Measurements from ENCODE around the gene HDAC5. TPM values are rescaled to one million over a fixed set of nuclear protein-coding genes. Genes with fewer than 3 reads are reported as not detected.

The HDAC5 gene
- polyA plus RNA-seq, 1 of the 3 experiments (the other 2 are of a cell fraction): 19.0 TPM

GRCh38 chr17:44097110-44097958 is 26.1 kb downstream of the HDAC5 start:
- peaks cover 0 to 4% of the 10 kb centered on the region in 2 experiments for H3K36me3 ChIP-seq (replicated peaks in 1 of 2; ENCODE audit: control insufficient read depth in 1 of 2, insufficient read depth in 2 of 2, low read length in 1 of 2)
- H3K4me2 ChIP-seq: no peak overlapping the region
- ChIA-PET POLR2A (interaction anchor here (0.6 kb wide), 1 partner anchor 29 kb away, joined by 3 read pairs; no protein-coding TSS in a partner anchor), CTCF (interaction anchor here (0.7 to 2.9 kb wide), 4 partner anchors 9 to 17 kb away, joined by 3 to 13 read pairs (median 4); no protein-coding TSS in a partner anchor)
- peak overlapping the region in 1 of 2 experiments; percentile 92; a peak in 2 of 4 replicates for H3K27ac ChIP-seq (ENCODE audit: low read depth in 2 of 2, low read length in 1 of 2)
- no peaks in the 10 kb centered on the region for H3K27me3 ChIP-seq (ENCODE audit: insufficient read depth)
- 100% methylated on average over 2 of the region's 13 CpGs for WGBS (ENCODE audit: low lambda C conversion rate)
- H3K9me2 ChIP-seq: no peaks in the 10 kb centered on the region
- no peak for TF ChIP-seq FOXM1 (IDR thresholded peaks at IDR 0.05; ENCODE audit: low read depth)
- TF ChIP-seq, protein P1, sequence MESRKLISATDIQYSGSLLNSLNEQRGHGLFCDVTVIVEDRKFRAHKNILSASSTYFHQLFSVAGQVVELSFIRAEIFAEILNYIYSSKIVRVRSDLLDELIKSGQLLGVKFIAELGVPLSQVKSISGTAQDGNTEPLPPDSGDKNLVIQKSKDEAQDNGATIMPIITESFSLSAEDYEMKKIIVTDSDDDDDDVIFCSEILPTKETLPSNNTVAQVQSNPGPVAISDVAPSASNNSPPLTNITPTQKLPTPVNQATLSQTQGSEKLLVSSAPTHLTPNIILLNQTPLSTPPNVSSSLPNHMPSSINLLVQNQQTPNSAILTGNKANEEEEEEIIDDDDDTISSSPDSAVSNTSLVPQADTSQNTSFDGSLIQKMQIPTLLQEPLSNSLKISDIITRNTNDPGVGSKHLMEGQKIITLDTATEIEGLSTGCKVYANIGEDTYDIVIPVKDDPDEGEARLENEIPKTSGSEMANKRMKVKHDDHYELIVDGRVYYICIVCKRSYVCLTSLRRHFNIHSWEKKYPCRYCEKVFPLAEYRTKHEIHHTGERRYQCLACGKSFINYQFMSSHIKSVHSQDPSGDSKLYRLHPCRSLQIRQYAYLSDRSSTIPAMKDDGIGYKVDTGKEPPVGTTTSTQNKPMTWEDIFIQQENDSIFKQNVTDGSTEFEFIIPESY (IDR thresholded peaks at IDR 0.05; ENCODE audit: borderline replicate concordance, low read depth): no peak
- no peak overlapping the region for H3K9ac ChIP-seq
- H2AFZ ChIP-seq (ENCODE audit: low read depth): no peak overlapping the region
- peaks cover 39% of the 10 kb centered on the region; the same call in 1 of the 2 replicates for H3K79me2 ChIP-seq (ENCODE audit: insufficient read depth)
- peaks cover 14% of the 10 kb centered on the region for H3F3A ChIP-seq (replicated peaks; ENCODE audit: insufficient read depth)
- H3K4me3 ChIP-seq (ENCODE audit: low read depth in 2 of 2, low read length in 1 of 2): no peak overlapping the region
- H4K20me1 ChIP-seq (ENCODE audit: insufficient read depth): no peaks in the 10 kb centered on the region
- no peaks in the 10 kb centered on the region for H3K9me3 ChIP-seq
- peaks cover 11 to 14% of the 10 kb centered on the region in 2 experiments; a peak in 3 of 4 replicates for H3K4me1 ChIP-seq (ENCODE audit: control insufficient read depth in 1 of 2, insufficient read depth in 2 of 2, low read depth in 1 of 2, low read length in 1 of 2)
- no peak for DNase-seq

GRCh38 chr17:44095647-44096496 is 27.6 kb downstream of the HDAC5 start:
- Histone ChIP-seq H3K4me1 (ENCODE audit: control insufficient read depth in 1 of 2, insufficient read depth in 2 of 2, low read depth in 1 of 2, low read length in 1 of 2) (peaks cover 11 to 14% of the 10 kb centered on the region in 2 experiments; a peak in 3 of 4 replicates), H3F3A (replicated peaks; ENCODE audit: insufficient read depth) (peaks cover 11% of the 10 kb centered on the region), H3K9me3 (no peaks in the 10 kb centered on the region), H3K79me2 (ENCODE audit: insufficient read depth) (peaks cover 39% of the 10 kb centered on the region; the same call in 1 of the 2 replicates), H3K36me3 (replicated peaks in 1 of 2; ENCODE audit: control insufficient read depth in 1 of 2, insufficient read depth in 2 of 2, low read length in 1 of 2) (peaks cover 0 to 8% of the 10 kb centered on the region in 2 experiments), H3K27me3 (ENCODE audit: insufficient read depth) (no peaks in the 10 kb centered on the region), H3K4me2 (peak overlapping the region; percentile 76), H3K4me3 (ENCODE audit: low read depth in 2 of 2, low read length in 1 of 2) (peak overlapping the region; percentile 13 to 37; a peak in 1 of 4 replicates), H3K9ac (peak overlapping the region; percentile 70), H3K27ac (ENCODE audit: low read depth in 2 of 2, low read length in 1 of 2) (peak overlapping the region; percentile 87 to 92), H4K20me1 (ENCODE audit: insufficient read depth) (no peaks in the 10 kb centered on the region), H3K9me2 (no peaks in the 10 kb centered on the region), H2AFZ (ENCODE audit: low read depth) (peak overlapping the region; percentile 55; the same call in 1 of the 2 replicates)
- ChIA-PET POLR2A (interaction anchor here (0.6 to 1.1 kb wide), 4 partner anchors 9 to 102 kb away, joined by 3 to 5 read pairs (median 4); partner anchors contain the start of gene HDAC5), CTCF (interaction anchor here (0.6 to 4.7 kb wide), 7 partner anchors 9 to 297 kb away, joined by 3 to 19 read pairs (median 5); no protein-coding TSS in a partner anchor)
- WGBS (ENCODE audit: low lambda C conversion rate): 40% methylated on average over 10 of the region's 12 CpGs
- DNase-seq: peak; percentile 85
- no peak for TF ChIP-seq JUND (IDR thresholded peaks at IDR 0.05)
- TF ChIP-seq FOSL2 (IDR thresholded peaks at IDR 0.05; ENCODE audit: borderline replicate concordance, low read depth): no peak
- TF ChIP-seq SMC3 (IDR thresholded peaks at IDR 0.05; ENCODE audit: low read depth, low read length): peak; percentile 33; the same call in 1 of the 2 replicates
- TF ChIP-seq GATA2 (CRISPR knock-in tag; IDR thresholded peaks at IDR 0.05): no peak
- TF ChIP-seq CHD2 (IDR thresholded peaks at IDR 0.05; ENCODE audit: low read length, partially characterized antibody): peak; percentile 70
- peak; percentile 33; the same call in 1 of the 2 replicates for TF ChIP-seq CTCF (IDR thresholded peaks at IDR 0.05)
- TF ChIP-seq RAD21 (IDR thresholded peaks at IDR 0.05; ENCODE audit: low read length): peak; percentile 37
- TF ChIP-seq GABPA (IDR thresholded peaks at IDR 0.05; ENCODE audit: low read depth): peak; percentile 66
- TF ChIP-seq MAX (IDR thresholded peaks at IDR 0.05; ENCODE audit: low read depth): 0 out of 2 replicates have a peak, but pooled peaks have one; percentile 22
- no peak for TF ChIP-seq RXRA (IDR thresholded peaks at IDR 0.05; ENCODE audit: borderline replicate concordance, low read depth)
- peak; percentile 58 for TF ChIP-seq TAF1 (IDR thresholded peaks at IDR 0.05; ENCODE audit: borderline replicate concordance, low read depth, low read length)
- TF ChIP-seq, protein P1 (IDR thresholded peaks at IDR 0.05; ENCODE audit: borderline replicate concordance, low read depth): no peak
- TF ChIP-seq FOXJ3 (CRISPR knock-in tag; IDR thresholded peaks at IDR 0.05): no peak
- TF ChIP-seq TEAD4 (IDR thresholded peaks at IDR 0.05; ENCODE audit: borderline replicate concordance, insufficient read depth): no peak
